Stimulated activated CD8-positive, alpha-beta memory T cell treated with anti-CD3 and anti-CD28 coated beads, Interleukin-15, amount 100 ng/mL, for 1 hour (primary cell): ENCODE data around the gene ACTR1B.
"Not testable (repeated sequence)": the region's sequence is repeated elsewhere in the genome, so short reads cannot be mapped to it uniquely, and the experiment has no call there.

Experiments
- DNase-seq: peaks from one replicate; pipeline ENCODE4 v3.0.0-alpha.2; 2020; ENCODE audit warnings: low read depth

Gene ACTR1B

GRCh38 chr2:97663962-97664635 is at the start of gene ACTR1B:
ACTR1B (minus strand) TSS chr2:97664044; CDS start chr2:97663890, 154 bp downstream.
- peak; percentile 89 for DNase-seq

DNA sequence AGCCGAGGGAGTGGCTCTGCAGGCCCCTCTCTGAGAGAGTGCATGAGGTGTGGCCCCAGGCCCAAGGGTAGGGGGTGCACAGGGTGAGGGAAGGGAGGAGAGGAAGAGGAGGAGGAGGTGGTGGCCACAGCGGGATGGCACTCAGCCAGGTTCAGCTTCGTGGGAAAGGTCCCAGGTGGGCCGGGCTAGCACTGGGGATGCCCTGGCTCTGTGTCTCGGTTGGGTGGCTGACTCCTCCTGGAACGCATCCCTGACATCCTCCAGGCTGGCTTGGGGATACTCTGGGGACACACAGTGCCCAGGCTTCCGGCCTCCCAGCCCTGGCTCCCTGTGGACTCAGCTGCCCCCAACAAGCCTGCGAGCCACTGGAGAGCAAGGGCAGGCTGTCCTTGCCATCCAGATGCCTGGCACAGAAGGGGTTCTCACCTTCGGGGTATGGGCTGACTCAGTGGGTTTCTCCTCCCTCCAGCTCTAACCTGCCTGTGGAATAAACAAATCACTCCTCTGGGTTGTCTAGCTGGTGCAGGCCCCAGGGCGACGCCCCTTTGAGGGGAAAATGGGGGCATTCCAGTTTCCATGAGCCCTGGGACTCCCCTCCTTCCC is 49.0 kb upstream of the ACTR1B start:
- no peak for DNase-seq

- not testable (repeated sequence) for DNase-seq
These were observed 48.3 kb upstream of the ACTR1B start for GRCh38 chr2:97712175-97712574.

DNA sequence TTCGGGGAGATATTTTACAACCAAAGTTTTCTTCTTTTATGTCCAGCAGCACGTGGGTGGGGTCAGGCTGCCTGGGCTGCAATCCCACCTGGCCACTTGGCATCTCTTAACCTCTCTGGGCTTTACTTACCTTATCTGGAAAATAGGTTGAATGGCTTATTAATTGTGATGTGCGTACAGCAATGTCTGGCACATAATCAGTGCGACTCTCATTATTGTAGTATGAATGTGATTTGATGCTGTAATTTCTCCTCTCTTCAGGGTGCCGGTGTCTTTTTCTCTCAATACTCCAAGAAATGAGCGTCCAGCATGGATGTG is 47.5 kb upstream of the ACTR1B start:
- no peak for DNase-seq

GRCh38 chr2:97708608-97709007 is 44.8 kb upstream of the ACTR1B start:
- DNase-seq = no peak

DNA sequence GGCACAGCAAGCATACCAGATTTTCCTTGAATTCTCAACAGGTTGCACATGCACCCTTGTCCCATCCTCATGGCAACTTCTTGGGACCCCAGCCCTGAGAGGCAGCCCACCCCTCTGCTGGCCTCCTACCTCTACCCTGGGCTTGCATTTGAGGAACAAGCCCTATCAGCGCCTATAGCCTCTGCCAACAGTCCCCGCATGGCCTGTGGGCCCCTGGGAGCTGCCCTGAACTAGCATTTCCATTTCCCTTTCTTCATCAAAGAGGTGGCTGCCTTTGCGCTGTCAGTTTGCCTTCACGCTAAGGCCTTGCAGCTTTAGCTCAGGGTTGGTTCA is 44.2 kb upstream of the ACTR1B start:
- no peak for DNase-seq

- DNase-seq = no peak
These were observed 43.7 kb upstream of the ACTR1B start for GRCh38 chr2:97707362-97708047.

- no peak for DNase-seq
These were observed 43.0 kb upstream of the ACTR1B start for GRCh38 chr2:97706708-97707345.

- no peak for DNase-seq
These were observed 42.3 kb upstream of the ACTR1B start for GRCh38 chr2:97706112-97706511.

GRCh38 chr2:97704989-97705388 is 41.1 kb upstream of the ACTR1B start:
- DNase-seq = no peak

- DNase-seq = no peak
These were observed 39.9 kb upstream of the ACTR1B start for GRCh38 chr2:97703741-97704140.

GRCh38 chr2:97702731-97703470 is 39.1 kb upstream of the ACTR1B start:
- DNase-seq = no peak

GRCh38 chr2:97701851-97702465 is 38.1 kb upstream of the ACTR1B start:
- no peak for DNase-seq

GRCh38 chr2:97701186-97701585 is 37.3 kb upstream of the ACTR1B start:
- DNase-seq = no peak

DNA sequence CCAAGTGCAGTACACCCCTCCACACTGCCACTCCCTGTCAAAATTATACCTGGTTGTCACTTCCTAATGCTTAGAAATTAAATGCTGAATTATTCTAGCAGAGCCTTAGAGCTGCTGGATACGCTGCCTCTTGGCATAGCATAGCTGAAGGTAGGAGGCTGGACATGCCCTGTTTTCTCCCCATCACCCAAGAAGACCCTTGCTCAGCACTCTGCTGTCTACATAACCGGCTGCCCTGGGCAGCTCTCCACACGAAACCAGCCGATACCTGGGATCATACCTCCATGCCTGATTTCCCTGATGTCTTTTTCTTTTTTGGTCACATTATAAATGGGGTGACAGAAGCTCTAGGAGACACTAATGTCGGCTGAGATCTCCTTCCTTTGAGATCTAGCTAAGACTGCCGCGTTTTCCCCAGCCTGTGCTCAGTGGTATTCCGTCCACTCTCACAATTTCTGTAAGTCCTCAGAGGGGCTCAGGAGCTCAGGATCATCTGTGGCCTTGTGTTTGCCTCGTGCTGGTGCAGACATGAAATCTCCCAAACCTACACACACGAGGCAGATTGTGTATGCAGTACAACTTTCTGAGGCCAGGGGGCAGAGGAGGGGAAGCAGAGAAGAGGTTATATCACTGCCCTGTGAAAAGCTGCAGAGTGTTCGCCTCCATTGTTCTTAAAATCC is 36.1 kb upstream of the ACTR1B start:
- peak; percentile 59 for DNase-seq

GRCh38 chr2:97698530-97698929 is 34.7 kb upstream of the ACTR1B start:
- no peak for DNase-seq

DNA sequence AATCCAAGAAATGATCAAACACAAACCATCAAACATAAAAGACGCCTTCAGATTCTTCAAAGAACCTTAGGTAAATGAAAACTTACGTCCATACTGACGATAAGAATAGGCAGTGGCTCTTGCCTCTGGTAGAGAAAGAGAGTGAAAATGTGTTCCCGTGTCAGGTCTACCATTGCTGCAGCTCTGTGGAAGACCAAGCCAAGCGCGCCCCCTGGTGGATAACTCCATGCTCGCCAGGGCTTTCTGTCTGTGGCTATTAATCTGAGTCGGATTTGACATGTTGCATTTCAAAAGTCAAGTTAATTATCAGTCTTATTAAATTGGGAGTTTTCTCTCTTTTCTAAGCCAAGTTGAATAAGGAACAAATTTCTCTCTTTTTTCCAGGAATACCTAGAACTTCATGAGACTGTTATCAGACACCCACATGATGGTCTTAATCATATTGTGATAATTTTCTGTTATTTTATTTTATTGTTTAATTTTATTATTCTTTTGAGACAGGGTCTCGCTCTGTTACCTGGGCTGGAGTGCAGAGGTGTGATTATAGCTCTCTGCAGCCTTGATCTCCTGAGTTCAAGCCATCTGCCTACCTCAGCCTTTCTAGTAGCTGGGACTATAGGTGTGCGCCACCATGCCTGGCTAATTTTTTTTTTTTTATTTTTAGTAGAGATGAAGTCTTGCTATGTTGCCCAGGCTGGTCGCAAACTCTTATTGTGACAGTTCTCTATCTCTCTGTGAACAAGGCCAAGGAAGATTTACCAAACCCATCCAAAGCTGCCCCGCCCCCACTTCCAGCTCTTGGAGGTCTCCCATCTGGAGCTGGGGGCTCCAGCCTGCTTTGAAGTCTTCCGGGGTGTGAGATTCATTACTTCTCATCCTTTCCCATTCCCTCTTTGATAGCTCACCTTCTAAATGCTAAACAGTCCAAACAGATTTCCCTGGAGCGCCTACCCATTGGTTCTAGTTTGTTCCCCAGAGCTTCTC is 33.7 kb upstream of the ACTR1B start:
- DNase-seq = peak; percentile 96

DNA sequence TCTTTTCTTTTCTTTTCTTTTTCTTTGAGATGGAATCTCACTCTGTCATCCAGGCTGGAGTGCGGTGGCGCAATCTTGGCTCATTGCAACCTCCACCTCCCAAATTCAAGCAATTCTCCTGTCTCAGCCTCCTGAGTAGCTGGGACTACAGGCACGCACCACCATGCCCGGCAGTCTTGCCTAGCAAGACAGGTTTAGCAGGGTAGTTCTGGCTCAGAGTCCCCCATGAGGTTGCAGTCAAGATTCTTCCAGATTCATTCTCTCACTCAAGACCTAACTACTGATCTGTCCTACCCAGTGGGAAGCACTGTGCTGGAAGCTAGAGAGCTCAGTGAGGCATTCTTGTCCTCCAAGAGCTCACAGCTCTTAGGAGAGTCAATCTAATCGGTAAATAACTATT is 31.9 kb upstream of the ACTR1B start:
- DNase-seq = no peak

DNA sequence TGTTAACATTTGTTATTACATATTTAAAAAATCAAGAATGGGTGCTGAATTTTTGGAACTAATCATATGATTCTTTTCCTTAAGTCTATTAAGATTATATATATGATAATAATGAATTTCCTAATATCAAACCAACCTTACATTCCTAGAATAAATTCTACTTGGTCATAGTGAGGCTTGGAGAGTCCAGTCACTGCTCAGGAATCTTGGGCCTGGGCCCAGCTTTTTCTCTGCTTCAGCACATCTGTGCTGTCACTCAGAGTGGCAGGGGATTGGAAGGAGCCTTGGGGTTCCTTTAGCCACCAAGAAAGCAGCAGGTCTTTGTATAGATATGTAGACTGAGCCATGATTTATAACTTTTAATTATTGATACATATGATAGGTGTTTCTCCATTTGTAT is 29.6 kb upstream of the ACTR1B start:
- no peak for DNase-seq

- no peak for DNase-seq
These were observed 27.3 kb upstream of the ACTR1B start for GRCh38 chr2:97691166-97691565.
